DMS 273 (cell line): ENCODE results near the gene BORCS8.
A peak's percentile ranks its signal among the peaks of the same experiment; 100 is the strongest.
"Not testable (repeated sequence)": the region's sequence is repeated elsewhere in the genome, so short reads cannot be mapped to it uniquely, and the experiment has no call there.

ENCODE experiments used
- DNase-seq: peaks from one replicate; lab custom pipeline; 2025; ENCODE audit not compliant: unreplicated experiment; lab: John Stamatoyannopoulos, UW

The BORCS8 gene

DNA sequence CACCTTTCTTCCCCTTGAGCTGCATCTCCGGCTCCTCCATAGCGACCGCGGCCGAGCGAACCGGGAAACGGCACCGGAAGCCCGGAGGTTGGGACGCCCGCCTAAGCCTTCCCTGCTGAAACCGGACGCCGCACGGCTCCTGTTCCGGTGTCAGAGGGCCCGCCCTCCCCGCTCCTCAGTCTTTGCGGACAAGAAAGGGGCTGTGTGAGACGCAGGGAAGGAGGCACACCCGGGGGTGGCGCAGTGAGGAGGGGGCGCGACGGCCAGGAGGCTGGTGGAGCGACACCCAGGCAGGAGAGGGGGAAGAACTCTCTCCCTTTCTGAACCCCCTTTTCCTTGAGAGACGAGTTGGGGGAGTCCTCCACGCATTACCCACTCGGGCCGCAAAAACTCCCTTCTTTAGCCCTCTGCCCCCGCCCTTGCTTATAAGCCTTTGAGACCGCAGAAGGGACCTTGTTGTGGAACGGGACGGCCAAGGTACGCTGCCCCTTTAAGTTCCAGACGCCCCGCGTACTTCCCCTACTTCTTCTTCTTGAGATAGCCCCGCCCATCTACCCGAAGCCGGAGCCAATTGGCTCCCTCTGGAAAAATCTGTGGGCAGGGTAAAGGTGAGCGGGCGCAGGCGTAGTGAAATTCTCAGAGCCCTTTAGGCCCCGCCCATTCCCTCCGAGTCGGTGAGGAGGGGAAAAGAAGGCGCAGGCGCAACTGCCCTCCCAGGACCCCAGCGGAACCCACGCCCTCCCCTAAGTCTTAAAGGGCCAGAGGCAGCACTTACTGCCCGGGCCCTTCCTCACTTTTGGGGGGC lies at the start of gene BORCS8, which contains the start of gene RFXANK:
TSS of gene BORCS8 (minus strand) at position 75 of the 805 bp plus-strand sequence. CDS start at position 40, 35 bp downstream.
TSS of gene RFXANK (plus strand) at position 181 of the 805 bp plus-strand sequence. CDS start 1,689 bp downstream, outside the sequence.
- DNase-seq: peak; percentile 100

DNA sequence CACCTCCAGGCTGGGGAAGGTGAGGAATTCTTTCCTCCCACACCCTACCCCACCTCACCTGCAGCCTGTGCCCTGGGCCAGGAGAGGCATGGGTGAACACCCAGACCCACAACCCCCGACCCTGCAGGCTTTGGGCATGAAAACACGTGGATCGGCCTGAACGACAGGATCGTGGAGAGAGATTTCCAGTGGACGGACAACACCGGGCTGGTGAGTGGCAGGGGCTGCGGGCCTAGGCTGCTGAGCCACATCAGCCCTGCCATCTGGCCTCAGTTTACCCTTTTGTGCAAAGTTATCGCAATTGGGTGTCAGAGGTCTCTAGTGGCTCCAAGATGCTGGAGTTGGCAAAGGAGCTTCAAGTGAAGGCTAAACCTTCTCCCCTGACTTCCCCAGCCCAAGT lies 48.5 kb upstream of the BORCS8 start:
- no peak for DNase-seq

DNA sequence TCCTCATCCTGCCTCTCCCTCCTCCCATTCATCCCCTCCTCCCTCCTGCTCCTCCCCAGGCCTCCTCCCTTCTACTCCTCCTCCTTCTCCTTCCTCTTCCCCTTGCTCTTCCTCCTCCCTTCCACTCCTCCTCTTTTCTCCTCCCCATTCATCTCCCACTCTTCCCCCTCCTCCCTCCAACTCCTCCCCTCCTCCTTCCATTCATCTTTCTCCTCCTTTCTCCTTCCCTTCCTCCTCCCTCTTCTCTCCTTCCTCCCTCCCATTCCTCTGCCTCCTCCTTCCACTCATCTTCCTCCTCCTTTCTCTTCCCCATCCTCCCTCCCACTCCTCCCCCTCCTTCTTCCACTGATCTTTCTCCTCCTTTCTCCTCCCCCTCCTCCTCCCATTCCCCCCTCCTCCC lies 47.7 kb upstream of the BORCS8 start:
- DNase-seq: no peak

DNA sequence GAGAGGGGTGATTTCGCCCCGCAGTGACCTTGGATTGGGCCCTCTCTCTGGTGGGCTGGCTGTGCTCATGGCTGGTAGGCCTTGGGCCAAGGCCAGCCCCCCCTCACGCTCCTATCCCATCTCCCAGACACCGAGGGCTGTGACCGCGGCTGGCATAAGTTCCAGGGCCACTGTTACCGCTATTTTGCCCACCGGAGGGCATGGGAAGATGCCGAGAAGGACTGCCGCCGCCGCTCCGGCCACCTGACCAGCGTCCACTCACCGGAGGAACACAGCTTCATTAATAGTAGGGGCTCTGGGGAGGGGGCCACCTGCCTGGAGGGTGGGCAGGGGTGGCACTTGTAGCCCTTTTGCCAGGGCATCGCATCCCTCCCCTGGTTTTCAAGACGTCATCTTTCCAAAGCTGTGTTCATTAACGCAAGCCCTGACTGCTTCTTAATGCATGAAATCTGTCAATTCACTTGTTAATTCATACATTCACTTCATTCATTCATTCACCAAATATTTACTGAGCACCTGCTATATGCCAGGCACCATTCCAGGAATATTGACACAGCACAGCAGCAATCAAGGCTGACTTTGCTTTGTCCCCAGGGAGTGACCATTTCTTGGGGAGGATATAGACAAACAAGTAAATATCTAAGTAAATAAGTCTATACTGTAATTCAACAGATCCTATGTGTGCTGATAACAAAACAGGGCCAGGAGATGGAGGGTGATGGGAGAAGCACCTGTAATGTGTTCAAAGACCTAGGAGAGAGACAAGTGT lies 46.4 kb upstream of the BORCS8 start:
- DNase-seq: no peak

DNA sequence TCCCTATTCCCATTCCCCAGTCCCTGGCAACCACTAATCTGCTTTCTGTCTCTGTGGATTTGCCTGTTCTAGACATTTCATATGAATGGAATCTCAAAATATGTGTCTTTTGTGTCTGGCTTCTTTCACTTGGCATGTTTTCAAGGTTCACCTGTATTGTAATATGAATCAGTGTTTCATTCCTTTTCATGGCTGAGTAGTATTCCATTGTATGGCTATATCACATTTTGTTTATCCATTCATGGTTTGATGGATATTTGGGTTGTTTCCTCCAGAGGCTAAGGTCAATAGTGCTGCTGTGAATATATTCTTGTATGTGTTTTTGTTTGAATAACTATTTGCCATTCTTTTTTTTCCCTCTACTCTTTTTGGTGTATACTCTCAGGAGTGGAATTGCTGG lies 44.2 kb upstream of the BORCS8 start:
- DNase-seq: no peak

DNA sequence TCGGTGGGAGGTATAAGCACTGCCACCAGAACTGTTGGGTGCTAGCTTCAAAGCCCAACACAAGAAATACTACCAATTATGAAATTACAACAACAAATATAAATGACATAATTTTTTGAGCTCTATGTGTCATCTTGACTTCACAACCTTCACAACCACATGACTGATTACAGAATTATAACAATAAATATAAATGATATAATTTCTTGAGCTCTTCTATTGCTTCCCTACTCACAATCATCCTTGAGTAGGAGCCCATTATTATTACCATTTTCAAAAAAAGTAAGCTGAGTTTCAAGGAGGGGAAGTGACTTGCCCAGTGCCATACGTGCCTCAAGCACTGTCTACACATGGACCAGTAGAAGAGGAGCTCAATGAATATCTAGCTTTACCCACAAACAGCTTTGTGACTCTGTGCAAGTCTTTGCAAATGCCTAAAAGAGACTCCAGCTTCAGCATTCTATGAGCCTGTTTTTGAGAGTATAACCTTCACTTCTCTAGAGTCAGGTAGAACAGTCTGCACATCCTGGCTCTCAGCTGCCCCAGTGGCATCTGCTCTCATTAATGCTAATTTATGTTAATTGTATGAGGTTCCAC lies 42.4 kb upstream of the BORCS8 start:
- peak; percentile 66 for DNase-seq

DNA sequence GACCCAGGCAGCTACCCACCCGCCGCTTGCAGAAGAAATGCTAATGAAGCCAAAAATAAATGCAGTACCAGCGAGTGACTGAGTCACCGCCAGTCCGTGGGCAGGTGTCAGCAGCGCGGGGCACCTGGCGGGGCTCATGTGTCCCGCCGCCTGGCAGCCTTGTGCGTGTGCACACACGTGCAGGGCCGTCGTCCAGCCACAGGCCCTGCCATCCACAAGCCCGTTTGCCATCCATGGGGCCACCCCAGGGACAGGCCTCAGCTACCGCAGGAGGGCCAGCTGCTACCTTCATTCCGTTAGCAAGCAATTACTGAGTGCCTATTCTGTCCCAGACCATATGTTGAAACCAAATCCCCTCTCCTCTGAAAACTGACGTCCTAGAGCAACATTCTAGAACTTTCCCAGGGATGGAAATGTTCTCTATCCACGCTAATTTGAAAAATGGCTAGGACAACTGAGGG lies 40.3 kb upstream of the BORCS8 start:
- DNase-seq: peak; percentile 82

DNA sequence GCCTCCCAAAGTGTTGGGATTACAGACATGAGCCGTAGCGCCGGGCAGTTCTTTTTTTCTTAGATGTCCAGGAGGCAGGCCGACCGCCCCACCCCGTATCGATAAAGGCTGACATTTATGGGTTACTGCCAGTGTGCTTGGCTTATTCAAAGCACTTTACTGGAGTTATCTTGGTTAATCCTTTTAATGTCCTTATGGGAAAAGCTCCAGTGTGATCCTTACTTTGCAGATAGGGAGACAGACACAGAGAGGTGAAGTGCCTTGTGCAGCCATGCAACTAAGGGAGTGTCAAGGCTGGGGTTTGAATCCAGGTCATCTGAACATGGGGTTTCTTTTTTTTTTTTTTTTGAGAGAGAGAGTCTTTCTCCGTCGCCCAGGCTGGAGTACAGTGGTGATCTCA lies 39.0 kb upstream of the BORCS8 start:
- no peak for DNase-seq

DNA sequence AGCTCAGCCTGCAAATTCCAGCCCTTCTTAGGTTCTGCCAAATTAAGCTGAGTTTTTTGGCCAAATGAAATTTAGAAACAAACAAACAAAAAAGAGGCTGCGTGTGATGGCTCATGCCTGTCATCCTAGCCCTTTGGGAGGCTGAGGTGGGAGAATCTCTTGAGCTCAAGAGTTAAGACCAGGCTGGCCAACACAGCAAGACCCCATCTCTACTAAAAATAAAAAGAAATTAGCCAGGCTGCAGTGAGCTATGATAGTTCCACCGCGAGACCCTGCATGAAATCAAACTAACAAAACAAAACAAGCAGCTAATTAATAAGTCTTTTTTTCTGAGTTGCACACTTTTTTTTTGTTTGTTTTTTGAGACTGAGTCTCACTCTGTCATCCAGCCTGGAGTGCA lies 37.7 kb upstream of the BORCS8 start:
- DNase-seq: no peak

DNA sequence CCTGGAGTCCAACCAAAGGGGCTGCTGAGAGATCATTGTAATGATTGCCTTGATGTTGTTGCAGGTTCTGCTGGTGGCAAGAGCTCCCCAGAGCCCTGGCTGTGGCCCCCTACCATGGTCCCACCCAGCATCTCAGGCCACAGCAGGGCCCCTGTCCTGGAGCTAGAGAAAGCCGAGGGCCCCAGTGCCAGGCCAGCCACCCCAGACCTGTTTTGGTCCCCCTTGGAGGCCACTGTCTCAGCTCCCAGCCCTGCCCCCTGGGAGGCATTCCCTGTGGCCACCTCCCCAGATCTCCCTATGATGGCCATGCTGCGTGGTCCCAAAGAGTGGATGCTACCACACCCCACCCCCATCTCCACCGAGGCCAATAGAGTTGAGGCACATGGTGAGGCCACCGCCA lies 35.3 kb upstream of the BORCS8 start:
- no peak for DNase-seq

DNA sequence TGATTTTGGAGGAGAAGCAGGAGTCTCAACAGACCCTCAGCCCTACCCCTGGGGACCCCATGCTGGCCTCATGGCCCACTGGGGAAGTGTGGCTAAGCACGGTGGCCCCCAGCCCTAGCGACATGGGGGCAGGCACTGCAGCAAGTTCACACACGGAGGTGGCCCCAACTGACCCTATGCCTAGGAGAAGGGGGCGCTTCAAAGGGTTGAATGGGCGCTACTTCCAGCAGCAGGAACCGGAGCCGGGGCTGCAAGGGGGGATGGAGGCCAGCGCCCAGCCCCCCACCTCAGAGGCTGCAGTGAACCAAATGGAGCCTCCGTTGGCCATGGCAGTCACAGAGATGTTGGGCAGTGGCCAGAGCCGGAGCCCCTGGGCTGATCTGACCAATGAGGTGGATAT lies 34.7 kb upstream of the BORCS8 start:
- no peak for DNase-seq

DNA sequence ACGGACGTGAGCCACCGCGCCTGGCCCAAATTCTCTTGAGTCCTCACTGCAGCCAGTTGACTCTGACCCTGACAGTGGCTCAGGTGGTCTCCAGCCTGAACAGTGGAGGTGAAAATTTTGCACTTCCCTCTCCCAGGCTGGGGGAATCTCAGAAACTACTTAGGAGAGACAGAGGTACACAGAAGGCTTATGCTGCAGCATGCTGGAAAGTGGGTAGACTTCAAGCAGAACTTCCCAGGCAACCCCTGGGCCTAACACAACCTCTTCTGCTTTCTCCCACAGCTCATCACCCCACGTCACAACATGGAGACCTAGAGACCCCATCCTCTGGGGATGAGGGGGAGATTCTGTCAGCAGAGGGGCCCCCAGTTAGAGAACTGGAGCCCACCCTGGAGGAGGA lies 34.3 kb upstream of the BORCS8 start:
- no peak for DNase-seq

DNA sequence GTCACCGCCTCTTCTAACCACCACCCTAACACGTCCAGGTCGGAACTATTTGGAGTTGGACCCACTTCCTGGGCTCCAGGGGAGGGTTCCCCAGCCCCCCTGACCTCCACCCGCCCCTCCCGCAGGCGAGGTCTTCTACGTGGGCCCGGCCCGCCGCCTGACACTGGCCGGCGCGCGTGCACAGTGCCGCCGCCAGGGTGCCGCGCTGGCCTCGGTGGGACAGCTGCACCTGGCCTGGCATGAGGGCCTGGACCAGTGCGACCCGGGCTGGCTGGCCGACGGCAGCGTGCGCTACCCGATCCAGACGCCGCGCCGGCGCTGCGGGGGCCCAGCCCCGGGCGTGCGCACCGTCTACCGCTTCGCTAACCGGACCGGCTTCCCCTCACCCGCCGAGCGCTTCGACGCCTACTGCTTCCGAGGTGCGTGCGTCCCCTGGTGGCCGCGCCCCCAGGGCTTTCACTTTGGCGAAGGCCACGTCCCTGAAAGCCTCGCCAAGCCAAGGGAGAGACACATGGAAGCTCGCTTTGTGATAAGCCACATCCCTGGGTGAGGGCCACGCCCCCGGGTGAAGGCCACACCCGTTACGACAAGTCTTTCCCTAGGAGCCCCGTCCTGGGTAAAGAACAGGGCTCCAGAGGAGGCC lies 33.0 kb upstream of the BORCS8 start:
- peak; percentile 94 for DNase-seq

DNA sequence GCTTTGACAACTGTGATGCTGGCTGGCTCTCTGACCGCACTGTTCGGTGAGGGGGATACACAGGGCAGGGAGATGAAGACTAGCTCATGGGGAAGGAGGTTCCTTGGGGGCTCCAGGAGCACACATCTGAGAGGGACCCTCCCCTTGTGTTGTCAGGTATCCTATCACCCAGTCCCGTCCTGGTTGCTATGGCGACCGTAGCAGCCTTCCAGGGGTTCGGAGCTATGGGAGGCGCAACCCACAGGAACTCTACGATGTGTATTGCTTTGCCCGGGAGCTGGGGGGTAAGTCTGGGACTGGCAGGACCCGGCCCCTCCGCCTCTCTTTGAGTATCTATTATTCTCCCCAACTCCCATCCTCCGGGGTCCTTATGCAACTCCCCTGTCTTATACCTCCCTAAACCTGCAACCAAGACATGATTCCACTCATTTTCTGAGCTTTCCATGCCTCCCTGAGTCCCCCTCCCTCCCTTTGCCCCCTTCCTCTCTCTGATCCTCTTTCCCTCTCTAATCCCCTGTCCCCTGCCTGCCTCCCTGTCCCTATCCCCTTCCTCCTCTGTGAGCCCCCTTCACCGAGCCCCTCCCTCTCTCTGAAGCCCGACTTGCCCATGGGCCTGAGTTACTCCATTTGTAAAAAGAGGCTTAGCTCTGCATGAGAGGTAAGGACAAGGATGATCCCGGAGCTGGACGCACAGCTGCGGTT lies 32.3 kb upstream of the BORCS8 start:
- DNase-seq: peak; percentile 37

DNA sequence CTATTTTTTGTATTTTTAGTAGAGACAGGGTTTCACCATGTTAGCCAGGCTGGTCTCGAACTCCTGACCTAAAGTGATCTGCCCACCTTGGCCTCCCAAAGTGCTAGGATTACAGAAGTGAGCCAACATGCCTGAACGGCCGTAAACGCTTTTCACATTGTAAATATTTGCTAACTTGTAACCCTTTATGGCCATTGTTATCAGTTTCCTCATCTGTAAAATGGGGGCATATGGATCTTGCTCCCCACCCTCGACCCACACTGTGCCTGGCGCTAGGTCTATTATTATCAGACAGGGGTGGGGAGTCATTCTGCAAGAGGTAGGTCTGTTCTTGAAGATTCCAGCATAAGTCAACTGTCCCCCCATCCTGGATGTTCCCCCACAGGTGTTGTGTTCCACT lies 31.7 kb upstream of the BORCS8 start:
- no peak for DNase-seq

DNA sequence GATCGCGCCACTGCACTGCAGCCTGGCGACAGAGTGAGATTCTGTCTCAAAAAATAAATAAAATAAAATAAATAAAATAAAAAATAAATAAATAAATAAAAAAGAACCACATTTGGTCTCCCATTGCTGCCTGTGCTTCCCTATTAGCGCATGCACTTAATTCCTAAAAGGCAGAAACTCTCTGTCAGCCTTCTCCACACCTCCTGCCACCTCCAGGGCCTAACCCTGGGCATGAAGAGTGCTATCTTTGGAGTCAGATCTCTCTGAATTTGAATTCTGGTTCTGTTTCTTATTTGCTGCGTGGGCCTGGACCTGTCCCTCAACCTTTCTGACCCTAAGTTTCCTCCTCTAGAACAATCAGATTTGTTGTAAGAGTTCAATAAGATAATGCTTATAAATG lies 31.1 kb upstream of the BORCS8 start:
- DNase-seq: no peak

DNA sequence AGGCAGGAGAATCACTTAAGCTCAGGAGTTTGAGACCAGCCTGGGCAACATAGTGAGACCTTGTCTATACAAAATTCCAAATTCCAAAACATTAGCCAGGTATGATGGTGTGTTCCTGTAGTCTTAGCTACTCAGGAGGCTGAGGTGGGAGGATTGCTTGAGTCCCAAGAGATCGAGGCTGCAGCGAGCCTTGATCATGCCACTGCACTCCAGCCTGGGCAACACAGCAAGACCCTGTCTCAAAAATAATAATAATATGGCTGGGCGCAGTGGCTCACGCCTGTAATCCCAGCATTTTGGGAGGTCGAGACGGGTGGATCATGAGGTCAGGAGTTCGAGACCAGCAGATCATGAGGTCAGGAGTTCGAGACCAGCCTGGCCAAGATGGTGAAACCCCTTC lies 29.0 kb upstream of the BORCS8 start:
- DNase-seq: not testable (repeated sequence)

DNA sequence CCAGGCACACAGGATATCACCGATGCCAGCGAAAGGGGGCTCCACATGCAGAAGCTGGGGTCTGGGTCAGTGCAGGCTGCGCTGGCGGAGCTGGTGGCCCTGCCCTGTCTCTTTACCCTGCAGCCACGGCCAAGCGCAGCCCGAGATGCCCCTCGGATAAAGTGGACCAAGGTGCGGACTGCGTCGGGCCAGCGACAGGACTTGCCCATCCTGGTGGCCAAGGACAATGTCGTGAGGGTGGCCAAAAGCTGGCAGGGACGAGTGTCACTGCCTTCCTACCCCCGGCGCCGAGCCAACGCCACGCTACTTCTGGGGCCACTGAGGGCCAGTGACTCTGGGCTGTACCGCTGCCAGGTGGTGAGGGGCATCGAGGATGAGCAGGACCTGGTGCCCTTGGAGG lies 27.0 kb upstream of the BORCS8 start:
- DNase-seq: no peak

DNA sequence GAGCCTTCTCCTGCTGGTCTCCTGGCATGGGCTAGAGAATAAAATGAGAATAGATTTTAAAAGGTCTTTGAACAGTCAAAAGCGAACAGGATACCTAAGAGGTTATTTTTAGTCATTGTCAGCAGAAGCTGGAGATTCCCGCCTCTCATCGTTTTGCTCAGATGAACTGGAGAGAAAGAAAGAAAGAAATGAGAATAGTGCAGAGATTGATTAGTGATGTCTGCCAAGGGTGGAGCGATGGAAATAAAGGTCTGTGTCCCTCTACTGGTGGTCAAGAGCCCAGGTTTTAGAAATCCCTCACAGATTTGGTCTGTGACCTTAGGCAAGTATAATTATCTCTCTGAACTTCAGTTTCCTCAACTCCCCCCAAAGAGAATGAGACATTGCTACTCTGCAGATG lies 25.1 kb upstream of the BORCS8 start:
- DNase-seq: peak; percentile 60

DNA sequence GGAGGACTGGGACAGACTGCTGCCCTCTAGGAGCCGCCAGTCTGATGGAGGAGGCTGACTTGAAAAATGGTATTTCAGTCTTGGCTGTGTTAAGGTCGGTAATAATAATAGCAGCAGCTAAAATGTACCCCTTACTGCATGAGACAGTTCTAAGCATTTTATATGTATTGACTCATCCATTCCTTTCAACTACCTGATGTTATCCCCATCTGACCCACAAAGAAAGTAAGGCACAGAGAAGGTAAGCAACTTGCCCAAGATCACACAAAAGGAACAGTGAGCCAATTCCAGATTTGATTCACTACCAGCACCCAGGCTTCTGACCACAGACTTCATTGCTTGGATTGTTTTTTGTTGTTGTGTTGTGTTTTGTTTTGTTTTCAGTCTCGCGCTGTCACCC lies 23.8 kb upstream of the BORCS8 start:
- DNase-seq: no peak

DNA sequence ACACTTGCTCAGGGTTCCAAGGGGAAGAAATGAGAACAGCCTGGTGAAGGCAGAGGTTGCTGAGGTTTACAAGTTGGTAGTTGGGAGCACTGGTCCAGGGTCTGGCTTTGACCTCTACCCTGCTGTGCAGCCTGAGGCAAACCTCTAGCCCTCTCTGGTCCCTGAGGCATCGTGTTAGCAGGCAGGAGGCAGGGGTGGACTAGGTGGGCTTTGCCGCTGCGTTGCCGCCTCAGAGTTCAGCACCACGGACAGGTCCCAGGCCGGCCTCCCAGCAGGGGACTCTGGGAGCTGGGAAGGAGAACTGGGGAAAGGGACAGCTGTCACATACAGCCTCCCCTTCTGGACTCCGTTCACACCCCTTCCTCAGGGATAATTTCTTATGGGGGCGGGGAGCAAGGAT lies 22.9 kb upstream of the BORCS8 start:
- peak; percentile 74 for DNase-seq
